ENCODE data around the gene SP6.

The SP6 gene

DNA sequence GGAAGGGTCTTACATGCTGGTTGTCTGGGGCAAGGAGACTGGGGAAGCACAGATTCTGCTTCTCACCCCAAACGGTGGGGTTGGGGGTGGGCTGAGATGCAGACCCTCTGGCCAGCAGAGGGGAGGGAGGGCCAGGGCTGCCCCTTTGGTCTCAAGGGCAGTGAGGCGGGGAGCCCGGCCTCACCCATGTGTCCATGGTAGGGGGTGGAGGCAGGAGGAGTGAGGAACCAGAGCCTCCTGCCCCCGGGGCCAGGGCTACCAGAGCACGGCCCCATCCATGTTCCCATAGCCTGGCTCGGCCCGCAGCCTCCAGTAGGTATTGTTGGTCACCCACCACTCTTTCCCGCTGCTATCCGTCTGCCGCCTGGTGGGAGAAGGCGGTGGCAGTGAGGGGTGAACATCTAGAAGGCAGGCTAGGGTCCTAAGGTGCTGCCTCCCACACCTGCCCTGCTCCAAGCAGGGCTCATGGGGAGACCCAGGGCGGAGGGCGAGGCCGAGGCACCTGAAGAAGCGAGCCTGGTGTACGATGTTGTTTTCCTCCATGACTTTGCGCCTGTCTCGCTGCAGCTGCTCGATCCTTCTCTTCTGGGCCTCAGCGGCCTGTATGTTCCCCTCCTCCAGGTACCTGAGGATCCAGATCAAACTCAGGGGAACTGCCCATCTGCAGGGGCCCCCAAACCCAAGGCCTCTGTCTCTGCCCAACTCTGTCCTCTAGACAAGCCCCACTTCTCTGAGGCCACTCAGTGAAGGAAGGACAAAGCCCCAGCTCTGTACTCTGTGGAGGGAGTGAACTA is 42.7 kb downstream of the SP6 start:
- in situ Hi-C loops (cut with HindIII; ENCODE audit: low pct_ligation_motif_present, low sequenced_read_pairs): no loop called here
- TF ChIP-seq, protein P1, sequence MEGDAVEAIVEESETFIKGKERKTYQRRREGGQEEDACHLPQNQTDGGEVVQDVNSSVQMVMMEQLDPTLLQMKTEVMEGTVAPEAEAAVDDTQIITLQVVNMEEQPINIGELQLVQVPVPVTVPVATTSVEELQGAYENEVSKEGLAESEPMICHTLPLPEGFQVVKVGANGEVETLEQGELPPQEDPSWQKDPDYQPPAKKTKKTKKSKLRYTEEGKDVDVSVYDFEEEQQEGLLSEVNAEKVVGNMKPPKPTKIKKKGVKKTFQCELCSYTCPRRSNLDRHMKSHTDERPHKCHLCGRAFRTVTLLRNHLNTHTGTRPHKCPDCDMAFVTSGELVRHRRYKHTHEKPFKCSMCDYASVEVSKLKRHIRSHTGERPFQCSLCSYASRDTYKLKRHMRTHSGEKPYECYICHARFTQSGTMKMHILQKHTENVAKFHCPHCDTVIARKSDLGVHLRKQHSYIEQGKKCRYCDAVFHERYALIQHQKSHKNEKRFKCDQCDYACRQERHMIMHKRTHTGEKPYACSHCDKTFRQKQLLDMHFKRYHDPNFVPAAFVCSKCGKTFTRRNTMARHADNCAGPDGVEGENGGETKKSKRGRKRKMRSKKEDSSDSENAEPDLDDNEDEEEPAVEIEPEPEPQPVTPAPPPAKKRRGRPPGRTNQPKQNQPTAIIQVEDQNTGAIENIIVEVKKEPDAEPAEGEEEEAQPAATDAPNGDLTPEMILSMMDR (IDR thresholded peaks at IDR 0.05; ENCODE audit: low read depth, low read length, missing control alignments): no peak
- Histone ChIP-seq H3K27ac (no peak overlapping the region), H3K27me3 (replicated peaks) (peaks cover 9% of the 10 kb centered on the region), H3K4me3 (ENCODE audit: low read depth, low read length) (no peak overlapping the region), H3K36me3 (replicated peaks) (peaks cover 23% of the 10 kb centered on the region)
- DNase-seq: no peak

DNA sequence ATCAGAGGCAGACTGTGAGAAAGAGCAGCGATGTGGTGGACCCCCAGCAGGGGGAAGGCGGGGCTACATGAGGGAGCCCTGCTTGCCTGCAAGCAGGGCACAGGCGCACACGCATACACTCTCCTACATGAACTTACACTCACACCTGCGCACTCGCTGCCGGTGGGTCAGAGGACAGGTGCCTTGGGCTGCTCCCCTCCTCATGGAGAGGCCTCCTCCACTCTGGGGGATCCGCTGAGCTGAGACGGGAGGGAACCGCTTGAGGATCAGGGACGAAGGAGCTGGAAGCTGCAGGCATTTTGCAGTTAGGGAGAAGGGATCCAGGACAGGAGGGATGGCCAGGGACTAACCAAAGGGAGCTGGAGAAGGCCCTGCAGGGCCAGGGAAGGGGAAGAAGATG is 43.5 kb downstream of the SP6 start:
- in situ Hi-C loops (cut with HindIII; ENCODE audit: low pct_ligation_motif_present, low sequenced_read_pairs): no loop called here
- Histone ChIP-seq H3K27ac (no peak overlapping the region), H3K27me3 (replicated peaks) (peaks cover 9% of the 10 kb centered on the region), H3K36me3 (replicated peaks) (peaks cover 23% of the 10 kb centered on the region), H3K4me3 (ENCODE audit: low read depth, low read length) (no peak overlapping the region)
- TF ChIP-seq, protein P1 (IDR thresholded peaks at IDR 0.05; ENCODE audit: low read depth, low read length, missing control alignments): no peak
- no peak for DNase-seq

DNA sequence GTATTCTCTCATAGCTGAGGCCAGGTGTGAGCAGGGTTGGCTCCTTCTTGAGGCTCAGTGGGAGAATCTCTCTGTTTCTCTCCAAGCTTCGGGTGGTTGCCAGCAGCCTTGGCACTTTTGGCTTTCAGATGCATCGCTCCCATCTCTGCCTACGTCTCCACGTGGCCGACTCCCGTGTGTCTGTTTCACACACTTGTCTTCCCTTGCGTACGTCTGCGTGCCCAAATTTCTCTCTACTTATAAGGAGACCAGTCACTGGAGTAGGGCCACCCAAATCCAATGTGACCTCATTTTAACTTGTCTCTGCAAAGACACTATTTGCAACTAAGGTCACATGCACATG is 44.1 kb downstream of the SP6 start:
- in situ Hi-C loops (cut with HindIII; ENCODE audit: low pct_ligation_motif_present, low sequenced_read_pairs): no loop called here
- no peak overlapping the region for H3K27ac ChIP-seq
- no peak overlapping the region for H3K4me3 ChIP-seq (ENCODE audit: low read depth, low read length)
- TF ChIP-seq, protein P1 (IDR thresholded peaks at IDR 0.05; ENCODE audit: low read depth, low read length, missing control alignments): no peak
- peaks cover 23% of the 10 kb centered on the region for H3K36me3 ChIP-seq (replicated peaks)
- no peak for DNase-seq
- peaks cover 9% of the 10 kb centered on the region for H3K27me3 ChIP-seq (replicated peaks)

DNA sequence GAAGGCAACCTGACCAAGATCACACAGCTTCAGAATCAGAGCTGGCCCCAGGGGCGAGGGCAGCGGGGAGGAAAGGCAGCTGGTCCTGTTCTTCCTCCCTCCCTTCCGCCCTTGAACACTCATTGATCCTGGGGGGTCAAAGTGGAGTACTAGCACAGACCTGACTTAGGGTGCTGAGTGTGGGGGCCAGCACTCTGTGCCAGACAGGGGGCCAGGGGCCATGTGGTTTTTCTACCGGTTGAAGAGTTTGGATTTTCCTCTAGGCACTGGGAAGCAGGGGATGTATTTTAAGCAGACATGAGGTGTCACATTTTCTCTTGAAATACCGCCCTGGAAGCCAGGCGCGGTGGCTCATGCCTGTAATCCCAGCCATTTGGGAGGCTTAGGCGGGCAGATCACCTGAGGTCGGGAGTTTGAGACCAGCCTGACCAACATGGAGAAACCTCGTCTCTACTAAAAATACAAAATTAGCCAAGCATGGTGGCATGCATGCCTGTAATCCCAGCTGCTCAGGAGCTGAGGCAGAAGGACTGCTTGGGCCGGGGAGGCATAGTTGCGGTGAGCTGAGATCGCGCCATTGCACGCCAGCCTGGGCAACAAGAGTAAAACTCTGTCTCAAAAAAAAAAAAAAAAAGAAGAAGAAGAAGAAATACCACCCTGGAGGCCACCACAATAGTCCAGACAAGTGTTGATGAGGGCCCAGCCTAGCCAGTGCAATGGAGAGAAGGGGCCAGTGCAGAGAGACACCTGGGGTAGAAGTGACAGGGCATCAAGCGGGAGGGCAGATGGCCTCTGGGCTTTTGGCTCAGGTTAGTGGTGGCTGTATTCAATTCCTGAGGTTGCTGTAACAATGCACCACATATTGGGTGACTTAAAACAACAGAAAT is 44.7 kb downstream of the SP6 start:
- TF ChIP-seq, protein P1 (IDR thresholded peaks at IDR 0.05; ENCODE audit: low read depth, low read length, missing control alignments): no peak
- Histone ChIP-seq H3K27me3 (replicated peaks) (peaks cover 9% of the 10 kb centered on the region), H3K27ac (no peak overlapping the region), H3K4me3 (ENCODE audit: low read depth, low read length) (no peak overlapping the region), H3K36me3 (replicated peaks) (peaks cover 23% of the 10 kb centered on the region)
- in situ Hi-C loops (cut with HindIII; ENCODE audit: low pct_ligation_motif_present, low sequenced_read_pairs): no loop called here
- DNase-seq: no peak

DNA sequence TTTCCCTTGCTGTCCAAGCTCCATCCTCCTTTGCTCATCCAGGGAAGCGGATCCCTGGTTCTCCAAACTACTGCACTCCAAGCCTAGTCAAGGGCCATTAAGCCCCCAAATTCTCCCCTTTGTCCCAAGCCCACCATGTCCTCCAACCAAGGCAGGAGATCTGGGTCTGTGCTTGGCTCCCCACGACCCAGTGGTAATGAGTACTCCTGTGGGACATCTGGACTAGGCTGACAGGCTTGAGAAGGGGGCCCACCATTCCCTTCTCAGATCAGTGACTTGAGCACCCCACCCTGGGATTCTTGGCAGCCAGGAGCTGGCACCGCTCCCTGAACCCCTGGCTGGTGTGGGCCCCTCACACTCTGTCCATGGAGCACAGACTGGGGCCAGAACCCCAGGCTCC is 46.5 kb downstream of the SP6 start:
- TF ChIP-seq, protein P1 (IDR thresholded peaks at IDR 0.05; ENCODE audit: low read depth, low read length, missing control alignments): no peak
- peaks cover 9% of the 10 kb centered on the region for H3K27me3 ChIP-seq (replicated peaks)
- in situ Hi-C loops (cut with HindIII; ENCODE audit: low pct_ligation_motif_present, low sequenced_read_pairs): no loop called here
- H3K4me3 ChIP-seq (ENCODE audit: low read depth, low read length): no peak overlapping the region
- DNase-seq: no peak
- no peak overlapping the region for H3K27ac ChIP-seq
- H3K36me3 ChIP-seq (replicated peaks): peaks cover 23% of the 10 kb centered on the region
